ENCODE measurements around the gene S100A10. TPM values are rescaled to one million over a fixed set of nuclear protein-coding genes. Genes with fewer than 3 reads are reported as not detected.

S100A10 gene
- total RNA-seq, 1 experiment from 2014 or later, result 160 TPM

DNA sequence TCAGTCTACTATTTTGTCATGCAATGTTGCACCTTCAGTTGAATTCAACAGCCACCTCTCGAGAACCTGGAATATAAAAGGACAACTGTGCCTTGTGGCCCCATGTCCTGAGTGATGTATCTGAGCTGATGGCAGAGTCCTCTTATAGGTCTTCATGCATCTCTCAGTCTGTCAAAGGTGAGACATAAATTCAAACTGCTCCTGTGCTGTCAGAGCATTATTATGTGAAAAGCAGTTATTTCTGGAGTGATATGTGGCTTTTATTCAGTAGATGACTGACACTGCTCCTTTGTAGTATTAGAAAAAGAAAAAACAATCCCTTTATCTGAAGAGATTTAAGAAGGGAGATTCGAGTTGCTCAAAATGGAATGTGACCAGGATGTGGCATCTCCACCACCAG lies 8.4 kb downstream of the S100A10 start:
- Histone ChIP-seq H3K27me3 (ENCODE audit: insufficient read depth, low read length) (no peaks in the 10 kb centered on the region), H4K5ac (ENCODE audit: insufficient read length, low read depth, low read length) (no peak overlapping the region), H3K79me1 (ENCODE audit: insufficient read depth, low read depth, low read length, poor library complexity, severe bottlenecking) (no peaks in the 10 kb centered on the region), H3K9me3 (ENCODE audit: control insufficient read depth, low read depth, low read length) (no peaks in the 10 kb centered on the region), H2BK5ac (ENCODE audit: insufficient read length, low read length) (no peak overlapping the region), H3K18ac (ENCODE audit: insufficient read length, low read depth, low read length) (no peak overlapping the region), H4K20me1 (ENCODE audit: control insufficient read depth, insufficient read depth, insufficient read length) (no peaks in the 10 kb centered on the region), H3K4me2 (ENCODE audit: insufficient read depth, insufficient read length, low read length) (no peak overlapping the region), H3T11ph (ENCODE audit: low read length) (no peak overlapping the region), H2AFZ (ENCODE audit: low read length) (no peak overlapping the region), H3K23ac (ENCODE audit: insufficient read length, low read depth, low read length) (no peak overlapping the region), H3K27ac (ENCODE audit: insufficient read length, low read depth, low read length) (no peak overlapping the region), H4K8ac (replicated peaks; ENCODE audit: insufficient read length, low read depth, low read length) (no peak overlapping the region), H3K14ac (ENCODE audit: insufficient read depth, low read length) (no peak overlapping the region), H3K4ac (ENCODE audit: low read depth, low read length) (no peak overlapping the region), H2BK15ac (ENCODE audit: low read depth, low read length) (no peak overlapping the region), H3K79me2 (ENCODE audit: insufficient read depth, low read length) (peaks cover 9% of the 10 kb centered on the region; the same call in 1 of the 2 replicates), H3K4me1 (ENCODE audit: insufficient read depth, low read length) (peaks cover 6% of the 10 kb centered on the region; the same call in 1 of the 2 replicates), H3K23me2 (ENCODE audit: insufficient read length, low read depth, low read length, poor library complexity, severe bottlenecking) (no peaks in the 10 kb centered on the region), H2BK12ac (ENCODE audit: insufficient read length, low read depth, low read length) (no peak overlapping the region), H4K91ac (ENCODE audit: insufficient read length, low read depth, low read length) (no peak overlapping the region), H2BK20ac (ENCODE audit: low read depth, low read length, poor library complexity, severe bottlenecking) (no peak overlapping the region), H2AK5ac (ENCODE audit: insufficient read length, low read length) (no peak overlapping the region), H3K9ac (ENCODE audit: extremely low read depth, insufficient read length, low read length) (no peak overlapping the region), H3K56ac (ENCODE audit: insufficient read length, low read depth, low read length) (no peak overlapping the region), H2BK120ac (ENCODE audit: low read depth, low read length, poor library complexity, severe bottlenecking) (no peak overlapping the region)
- TF ChIP-seq, protein P1, sequence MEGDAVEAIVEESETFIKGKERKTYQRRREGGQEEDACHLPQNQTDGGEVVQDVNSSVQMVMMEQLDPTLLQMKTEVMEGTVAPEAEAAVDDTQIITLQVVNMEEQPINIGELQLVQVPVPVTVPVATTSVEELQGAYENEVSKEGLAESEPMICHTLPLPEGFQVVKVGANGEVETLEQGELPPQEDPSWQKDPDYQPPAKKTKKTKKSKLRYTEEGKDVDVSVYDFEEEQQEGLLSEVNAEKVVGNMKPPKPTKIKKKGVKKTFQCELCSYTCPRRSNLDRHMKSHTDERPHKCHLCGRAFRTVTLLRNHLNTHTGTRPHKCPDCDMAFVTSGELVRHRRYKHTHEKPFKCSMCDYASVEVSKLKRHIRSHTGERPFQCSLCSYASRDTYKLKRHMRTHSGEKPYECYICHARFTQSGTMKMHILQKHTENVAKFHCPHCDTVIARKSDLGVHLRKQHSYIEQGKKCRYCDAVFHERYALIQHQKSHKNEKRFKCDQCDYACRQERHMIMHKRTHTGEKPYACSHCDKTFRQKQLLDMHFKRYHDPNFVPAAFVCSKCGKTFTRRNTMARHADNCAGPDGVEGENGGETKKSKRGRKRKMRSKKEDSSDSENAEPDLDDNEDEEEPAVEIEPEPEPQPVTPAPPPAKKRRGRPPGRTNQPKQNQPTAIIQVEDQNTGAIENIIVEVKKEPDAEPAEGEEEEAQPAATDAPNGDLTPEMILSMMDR (conservative IDR thresholded peaks at IDR 0.05), result no peak
- H3K4me1 Mint-ChIP-seq, result peaks cover 19 to 26% of the 10 kb centered on the region in 2 experiments
- WGBS (ENCODE audit: extremely low coverage, insufficient read length, low lambda C conversion rate), result no CpG with 5 or more reads among the region's 2 CpGs
- no peaks in the 10 kb centered on the region for H3K9me3 Mint-ChIP-seq
- no peak for DNase-seq
- no peak overlapping the region; a peak in 1 of 7 replicates for H3K27ac Mint-ChIP-seq
- H3K4me3 Mint-ChIP-seq, result no peak overlapping the region
- peaks cover 0 to 46% (median 20%) of the 10 kb centered on the region in 3 experiments; a peak in 6 of 7 replicates for H3K36me3 Mint-ChIP-seq (ENCODE audit: insufficient read depth in 1 of 3, low read depth in 3 of 3)
- H3K27me3 Mint-ChIP-seq (ENCODE audit: low read depth), result no peaks in the 10 kb centered on the region

Data from H9 (cell line).